ENCODE measurements around the gene ZNF586. TPM values are rescaled to one million over a fixed set of nuclear protein-coding genes. Genes with fewer than 3 reads are reported as not detected.
"Not testable (repeated sequence)": the region's sequence is repeated elsewhere in the genome, so short reads cannot be mapped to it uniquely, and the experiment has no call there.

ZNF586 gene
- 10 to 100 TPM; 35.1 to 35.4 TPM for total RNA-seq
- 10 to 100 TPM; 12.4 to 19.4 TPM for polyA plus RNA-seq (ENCODE audit: insufficient read length in 2 of 2)
- long read RNA-seq, donor 1, partial matches to known transcripts = 0 of 1 reads
- long read RNA-seq, donor 1, other reads (novel, unspliced or antisense) = 0 of 1 reads
- long read RNA-seq, donor 2 = 0 reads
- long read RNA-seq, donor 3, partial matches to known transcripts = 0 of 1 reads
- long read RNA-seq, donor 3, other reads (novel, unspliced or antisense) = 0 of 1 reads
- long read RNA-seq, donor 4, partial matches to known transcripts = 0 of 5 reads
- long read RNA-seq, donor 4, other reads (novel, unspliced or antisense) = 0 of 5 reads

DNA sequence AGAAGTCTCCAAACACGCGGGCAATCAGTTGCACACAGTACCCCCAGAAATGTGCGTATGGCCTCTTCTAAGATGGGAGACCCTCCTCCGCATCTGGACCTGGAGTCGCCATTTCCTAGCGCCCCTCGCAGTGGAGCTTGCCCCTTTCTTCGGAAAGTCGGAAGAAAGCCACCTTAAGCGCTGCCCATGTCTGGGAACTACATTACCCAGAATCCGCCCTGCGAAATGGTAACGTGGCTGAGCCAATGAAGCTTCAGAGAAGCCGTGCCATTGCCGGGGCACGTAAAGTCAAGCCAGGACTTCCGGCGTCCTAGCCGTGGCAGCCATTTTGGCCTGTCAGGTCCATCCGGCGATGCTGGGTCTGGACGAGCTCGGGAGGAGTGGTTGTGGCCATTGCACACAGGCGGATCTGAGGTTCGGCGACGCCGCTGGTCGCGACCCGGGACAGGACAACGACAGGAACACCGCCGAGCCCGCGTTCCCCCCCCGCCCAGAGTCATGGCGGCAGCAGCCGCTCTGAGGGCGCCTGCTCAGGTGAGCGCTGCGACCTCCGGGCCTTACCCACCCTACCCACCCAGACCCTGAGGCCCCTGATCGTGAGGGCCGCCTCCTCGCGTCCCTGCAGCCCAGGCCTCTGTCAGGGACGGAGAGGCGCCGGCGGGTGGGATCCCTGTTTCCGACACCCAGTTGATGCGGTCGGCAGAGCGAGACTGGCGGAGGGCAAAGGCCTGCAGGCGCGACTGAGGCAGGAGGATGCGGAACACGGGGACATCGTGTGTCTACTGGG lies at the start of gene ZNF586:
Gene ZNF586, plus strand, starts transcription at position 332 of the 787 bp plus-strand sequence. Its CDS starts 167 bp downstream, at position 499.
- Histone ChIP-seq H3K36me3 (ENCODE audit: control insufficient read depth, insufficient read depth, low read length) (peaks cover 27% of the 10 kb centered on the region), H3K4me1 (ENCODE audit: control insufficient read depth, insufficient read depth, low read length) (peaks cover 19% of the 10 kb centered on the region), H3K27me3 (ENCODE audit: control insufficient read depth, insufficient read depth, low read length) (no peaks in the 10 kb centered on the region), H3K4me3 (ENCODE audit: low read depth, low read length) (peak within 1 kb of the TSS; percentile 80), H3K9me3 (ENCODE audit: control insufficient read depth, insufficient read depth, low read length) (no peaks in the 10 kb centered on the region), H3K27ac (ENCODE audit: low read depth, low read length) (peak within 1 kb of the TSS; percentile 84)
- WGBS (ENCODE audit: insufficient coverage) = 2% methylated on average over 52 of the region's 61 CpGs
- DNase-seq (ENCODE audit: low read depth in 4 of 6, low spot score in 6 of 6) = peak; percentile 81 to 98 (median 87)

- peak in 1 of 6 donors; percentile 74 for DNase-seq (ENCODE audit: low read depth in 4 of 6, low spot score in 6 of 6)
These were observed 49.5 kb upstream of the ZNF586 start for GRCh38 chr19:57719901-57720519.

DNA sequence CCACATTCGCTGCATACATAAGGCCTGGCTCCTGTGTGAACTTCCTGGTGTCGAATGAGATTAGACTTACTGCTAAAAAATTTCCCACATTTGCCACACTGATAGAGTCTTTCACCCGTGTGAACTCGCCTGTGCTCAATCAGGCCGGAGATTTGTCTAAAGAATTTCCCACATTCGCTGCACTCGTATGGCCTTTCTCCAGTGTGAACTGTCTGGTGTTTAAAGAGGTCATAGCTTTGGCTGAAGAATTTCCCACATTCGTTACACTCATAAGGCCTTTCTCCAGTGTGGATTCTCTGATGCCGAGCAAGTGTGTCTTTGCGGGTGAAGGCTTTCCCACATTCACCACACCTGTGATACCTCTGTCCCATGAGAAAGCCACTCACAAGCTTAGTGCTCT lies 48.6 kb upstream of the ZNF586 start:
- Histone ChIP-seq H3K9me3 (ENCODE audit: control insufficient read depth, insufficient read depth, low read length) (no peaks in the 10 kb centered on the region), H3K27ac (ENCODE audit: low read depth, low read length) (no peak overlapping the region), H3K4me3 (ENCODE audit: low read depth, low read length) (no peak overlapping the region), H3K36me3 (ENCODE audit: control insufficient read depth, insufficient read depth, low read length) (peaks cover 33% of the 10 kb centered on the region), H3K27me3 (ENCODE audit: control insufficient read depth, insufficient read depth, low read length) (no peaks in the 10 kb centered on the region), H3K4me1 (ENCODE audit: control insufficient read depth, insufficient read depth, low read length) (no peaks in the 10 kb centered on the region)
- no peak for DNase-seq (ENCODE audit: low read depth in 4 of 6, low spot score in 6 of 6)
- 100% methylated on average over 3 of the region's 10 CpGs for WGBS (ENCODE audit: insufficient coverage)

More at GRCh38 chr19:57719901-57720519, 49.5 kb upstream of the ZNF586 start:
- peaks cover 37% of the 10 kb centered on the region for H3K36me3 ChIP-seq (ENCODE audit: control insufficient read depth, insufficient read depth, low read length)
- H3K4me1 ChIP-seq (ENCODE audit: control insufficient read depth, insufficient read depth, low read length) = no peaks in the 10 kb centered on the region
- WGBS (ENCODE audit: insufficient coverage) = 84% methylated on average over 2 of the region's 4 CpGs
- H3K4me3 ChIP-seq (ENCODE audit: low read depth, low read length) = no peak overlapping the region
- no peaks in the 10 kb centered on the region for H3K9me3 ChIP-seq (ENCODE audit: control insufficient read depth, insufficient read depth, low read length)
- no peaks in the 10 kb centered on the region for H3K27me3 ChIP-seq (ENCODE audit: control insufficient read depth, insufficient read depth, low read length)
- no peak overlapping the region for H3K27ac ChIP-seq (ENCODE audit: low read depth, low read length)

DNA sequence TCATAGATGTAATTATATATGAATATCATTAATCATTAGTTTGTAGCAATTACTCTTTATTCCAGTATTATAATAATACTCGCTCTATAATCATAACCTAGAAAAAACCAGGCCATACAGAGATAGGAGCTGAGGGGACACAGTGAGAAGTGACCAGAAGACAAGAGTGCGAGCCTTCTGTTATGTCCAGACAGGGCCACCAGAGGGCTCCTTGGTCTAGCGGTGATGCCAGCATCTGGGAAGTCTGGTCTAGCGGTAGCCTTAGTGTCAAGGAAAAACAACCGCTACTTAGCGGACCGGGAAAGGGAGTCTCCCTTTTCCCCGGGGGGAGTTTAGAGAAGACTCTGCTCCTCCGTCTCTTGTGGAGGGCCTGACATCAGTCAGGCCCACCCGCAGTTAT lies 31.2 kb upstream of the ZNF586 start:
- 2% methylated on average over 6 of the region's 10 CpGs for WGBS (ENCODE audit: insufficient coverage)
- H3K4me1 ChIP-seq (ENCODE audit: control insufficient read depth, insufficient read depth, low read length); H3K27me3 ChIP-seq (ENCODE audit: control insufficient read depth, insufficient read depth, low read length); H3K36me3 ChIP-seq (ENCODE audit: control insufficient read depth, insufficient read depth, low read length); H3K9me3 ChIP-seq (ENCODE audit: control insufficient read depth, insufficient read depth, low read length); H3K27ac ChIP-seq (ENCODE audit: low read depth, low read length); H3K4me3 ChIP-seq (ENCODE audit: low read depth, low read length): not testable (repeated sequence)
- DNase-seq (ENCODE audit: low read depth in 4 of 6, low spot score in 6 of 6) = peak in 2 of 6 donors; percentile 52 to 68

DNA sequence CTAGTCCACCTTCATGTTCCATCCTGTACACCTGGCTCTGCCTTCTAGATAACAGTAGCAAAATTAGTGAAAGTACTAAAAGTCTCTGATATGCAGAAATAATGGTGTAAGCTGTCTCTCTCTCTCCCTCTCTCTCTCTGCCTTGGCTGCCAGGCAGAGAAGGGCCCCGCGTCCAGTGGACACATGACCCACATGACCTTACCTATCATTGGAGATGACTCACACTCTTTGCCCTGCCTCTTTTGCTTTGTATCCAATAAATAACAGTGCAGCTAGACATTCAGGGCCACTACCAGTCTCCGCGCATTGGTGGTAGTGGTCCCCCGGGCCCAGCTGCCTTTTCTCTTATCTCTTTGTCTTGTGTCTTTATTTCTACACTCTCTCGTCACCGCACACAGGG lies 30.7 kb upstream of the ZNF586 start:
- not testable (repeated sequence) for H3K27me3 ChIP-seq (ENCODE audit: control insufficient read depth, insufficient read depth, low read length); H3K27ac ChIP-seq (ENCODE audit: low read depth, low read length); H3K9me3 ChIP-seq (ENCODE audit: control insufficient read depth, insufficient read depth, low read length); H3K36me3 ChIP-seq (ENCODE audit: control insufficient read depth, insufficient read depth, low read length); H3K4me1 ChIP-seq (ENCODE audit: control insufficient read depth, insufficient read depth, low read length); DNase-seq (ENCODE audit: low read depth in 4 of 6, low spot score in 6 of 6); H3K4me3 ChIP-seq (ENCODE audit: low read depth, low read length)
- WGBS (ENCODE audit: insufficient coverage) = 100% methylated on average over 2 of the region's 7 CpGs

DNA sequence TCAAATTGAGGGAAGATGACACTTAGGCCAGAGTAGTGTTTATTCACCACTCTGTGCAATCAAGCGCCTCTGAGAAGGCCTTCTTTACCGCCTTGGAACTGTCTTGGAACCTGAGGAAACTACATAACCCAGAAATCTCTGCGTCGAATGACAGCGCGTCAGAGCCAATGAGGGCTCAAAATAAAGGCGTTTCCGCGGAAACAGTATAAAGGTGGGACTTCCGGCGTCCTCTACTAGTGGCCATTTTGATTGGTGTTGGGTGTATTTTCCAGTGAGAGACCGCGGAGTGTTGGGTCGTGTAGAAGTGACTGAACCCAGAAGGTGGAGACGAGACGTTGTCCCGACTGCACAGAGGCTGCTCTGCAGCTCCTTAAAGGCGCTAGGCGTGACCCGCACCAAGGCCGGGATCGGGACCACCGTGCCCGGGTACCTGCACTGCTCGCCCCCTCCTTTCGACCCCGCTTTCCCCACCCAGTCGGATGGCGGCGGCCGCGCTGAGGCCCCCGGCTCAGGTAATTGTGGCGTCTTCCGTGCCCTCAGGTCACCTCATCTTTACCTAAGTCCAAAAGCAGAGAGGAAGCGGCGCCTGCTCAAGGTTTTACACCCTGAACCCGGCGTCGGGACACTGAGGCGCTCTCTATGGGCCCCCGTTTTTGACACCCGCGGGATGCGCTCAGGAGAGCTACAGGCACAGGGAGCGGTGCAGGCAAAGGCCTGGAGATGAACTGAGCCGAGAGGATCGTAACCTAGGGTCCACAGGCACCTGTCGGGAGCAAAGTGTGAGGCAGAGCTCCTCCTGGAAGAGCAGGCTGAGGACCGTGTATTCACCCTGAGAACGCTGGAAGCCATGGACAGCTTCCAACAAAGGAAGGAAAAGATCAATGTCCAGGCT lies 22.6 kb upstream of the ZNF586 start, which contains the start of gene ZNF776:
Gene ZNF776, plus strand, starts transcription at position 236 of the 892 bp plus-strand sequence. Its CDS starts 244 bp downstream, at position 480.
- 1% methylated on average over 51 of the region's 51 CpGs for WGBS (ENCODE audit: insufficient coverage)
- Histone ChIP-seq H3K4me1 (ENCODE audit: control insufficient read depth, insufficient read depth, low read length) (no peaks in the 10 kb centered on the region), H3K36me3 (ENCODE audit: control insufficient read depth, insufficient read depth, low read length) (peaks cover 23% of the 10 kb centered on the region), H3K4me3 (ENCODE audit: low read depth, low read length) (peak within 1 kb of the TSS; percentile 46), H3K27ac (ENCODE audit: low read depth, low read length) (peak within 1 kb of the TSS; percentile 81), H3K9me3 (ENCODE audit: control insufficient read depth, insufficient read depth, low read length) (no peaks in the 10 kb centered on the region), H3K27me3 (ENCODE audit: control insufficient read depth, insufficient read depth, low read length) (no peaks in the 10 kb centered on the region)
- DNase-seq (ENCODE audit: low read depth in 4 of 6, low spot score in 6 of 6) = peak; percentile 86 to 99 (median 91)

- WGBS (ENCODE audit: insufficient coverage) = 14% methylated on average over 4 of the region's 6 CpGs
- H3K4me1 ChIP-seq (ENCODE audit: control insufficient read depth, insufficient read depth, low read length) = no peaks in the 10 kb centered on the region
- H3K4me3 ChIP-seq (ENCODE audit: low read depth, low read length) = peak overlapping the region; percentile 46
- no peaks in the 10 kb centered on the region for H3K27me3 ChIP-seq (ENCODE audit: control insufficient read depth, insufficient read depth, low read length)
- peaks cover 29% of the 10 kb centered on the region for H3K36me3 ChIP-seq (ENCODE audit: control insufficient read depth, insufficient read depth, low read length)
- H3K27ac ChIP-seq (ENCODE audit: low read depth, low read length) = no peak overlapping the region
- H3K9me3 ChIP-seq (ENCODE audit: control insufficient read depth, insufficient read depth, low read length) = no peaks in the 10 kb centered on the region
- DNase-seq (ENCODE audit: low read depth in 4 of 6, low spot score in 6 of 6) = no peak
These were observed 22.0 kb upstream of the ZNF586 start for GRCh38 chr19:57747472-57747807.

- H3K36me3 ChIP-seq (ENCODE audit: control insufficient read depth, insufficient read depth, low read length) = peaks cover 35% of the 10 kb centered on the region
- no peak overlapping the region for H3K27ac ChIP-seq (ENCODE audit: low read depth, low read length)
- 92% methylated on average over 2 of the region's 3 CpGs for WGBS (ENCODE audit: insufficient coverage)
- no peaks in the 10 kb centered on the region for H3K9me3 ChIP-seq (ENCODE audit: control insufficient read depth, insufficient read depth, low read length)
- H3K4me3 ChIP-seq (ENCODE audit: low read depth, low read length) = no peak overlapping the region
- no peaks in the 10 kb centered on the region for H3K4me1 ChIP-seq (ENCODE audit: control insufficient read depth, insufficient read depth, low read length)
- H3K27me3 ChIP-seq (ENCODE audit: control insufficient read depth, insufficient read depth, low read length) = no peaks in the 10 kb centered on the region
- DNase-seq (ENCODE audit: low read depth in 4 of 6, low spot score in 6 of 6) = no peak
These were observed 21.4 kb upstream of the ZNF586 start for GRCh38 chr19:57748029-57748428.
